ENCODE measurements around the gene TMEM232.
A peak's percentile ranks its signal among the peaks of the same experiment; 100 is the strongest.
"Not testable (repeated sequence)": the region's sequence is repeated elsewhere in the genome, so short reads cannot be mapped to it uniquely, and the experiment has no call there.

Gene TMEM232

GRCh38 chr5:110726249-110727024, at the start of gene TMEM232:
TMEM232 (minus strand) TSS chr5:110726671; CDS start chr5:110667352, 59,319 bp downstream.
- DNase-seq = peak; percentile 41

- DNase-seq = no peak
Measured at GRCh38 chr5:110770286-110770685, 43.8 kb upstream of the TMEM232 start.

GRCh38 chr5:110769000-110769681, 42.7 kb upstream of the TMEM232 start:
- no peak for DNase-seq

GRCh38 chr5:110768138-110768860, 41.8 kb upstream of the TMEM232 start:
- no peak for DNase-seq

- DNase-seq = no peak
Measured at GRCh38 chr5:110760158-110760557, 33.7 kb upstream of the TMEM232 start.

- DNase-seq = peak; percentile 17
Measured at GRCh38 chr5:110757118-110757729, 30.8 kb upstream of the TMEM232 start.

- DNase-seq = no peak
Measured at GRCh38 chr5:110754181-110754580, 27.7 kb upstream of the TMEM232 start.

- DNase-seq = no peak
Measured at GRCh38 chr5:110753600-110753999, 27.1 kb upstream of the TMEM232 start.

- no peak for DNase-seq
Measured at GRCh38 chr5:110752953-110753352, 26.5 kb upstream of the TMEM232 start.

- DNase-seq = no peak
Measured at GRCh38 chr5:110751902-110752762, 25.7 kb upstream of the TMEM232 start.

GRCh38 chr5:110738812-110739651, 12.6 kb upstream of the TMEM232 start, which contains the start of gene SLC25A46:
SLC25A46 (plus strand) TSS chr5:110739007; CDS start chr5:110739120, 113 bp downstream.
- DNase-seq = peak; percentile 73

- DNase-seq = no peak
Measured at GRCh38 chr5:110738503-110738811, 12.0 kb upstream of the TMEM232 start.

- DNase-seq = no peak
Measured at GRCh38 chr5:110736753-110737152, 10.3 kb upstream of the TMEM232 start.

- DNase-seq = no peak
Measured at GRCh38 chr5:110735556-110735955, 9.1 kb upstream of the TMEM232 start.

GRCh38 chr5:110734101-110734500, 7.6 kb upstream of the TMEM232 start:
- DNase-seq = no peak

GRCh38 chr5:110731499-110731898, 5.0 kb upstream of the TMEM232 start:
- DNase-seq = not testable (repeated sequence)

- DNase-seq = no peak
Measured at GRCh38 chr5:110727025-110727314, 499 bp upstream of the TMEM232 start.

GRCh38 chr5:110718311-110718710, 8.2 kb downstream of the TMEM232 start:
- DNase-seq = no peak

- DNase-seq = no peak
Measured at GRCh38 chr5:110716247-110717245, 9.9 kb downstream of the TMEM232 start.

GRCh38 chr5:110707260-110707844, 19.1 kb downstream of the TMEM232 start:
- no peak for DNase-seq
